ENCODE data around the gene SMPDL3A. TPM values are rescaled to one million over a fixed set of nuclear protein-coding genes. Genes with fewer than 3 reads are reported as not detected.

SMPDL3A gene
- total RNA-seq, 6 donors from 2014 or later: 11.0 to 19.9 (median 15.6) TPM

GRCh38 chr6:122809001-122809400, 19.9 kb downstream of the SMPDL3A start:
- H3K36me3 ChIP-seq: peaks cover 0 to 4% (median 0%) of the 10 kb centered on the region in 4 donors

DNA sequence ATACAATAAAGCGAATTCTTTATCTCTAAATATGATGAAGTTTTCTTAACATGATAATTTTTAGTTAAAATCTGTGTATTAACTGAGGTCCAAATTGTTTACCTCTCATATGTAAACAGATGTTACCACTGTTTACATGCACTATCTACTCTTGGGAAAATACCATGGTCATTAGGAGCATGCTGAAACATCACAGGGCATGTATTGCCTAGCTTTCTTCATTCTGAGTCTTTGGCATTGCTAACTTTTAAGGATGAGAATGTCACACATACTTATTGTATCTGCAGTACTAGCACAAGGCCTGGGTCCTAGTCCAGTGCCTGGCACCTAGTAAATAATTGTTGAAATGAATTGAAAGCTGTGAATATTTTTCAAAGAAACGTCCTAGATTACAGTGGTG, 20.6 kb downstream of the SMPDL3A start:
- no peak for TF ChIP-seq EP300 (IDR thresholded peaks at IDR 0.05)
- TF ChIP-seq, protein P1, sequence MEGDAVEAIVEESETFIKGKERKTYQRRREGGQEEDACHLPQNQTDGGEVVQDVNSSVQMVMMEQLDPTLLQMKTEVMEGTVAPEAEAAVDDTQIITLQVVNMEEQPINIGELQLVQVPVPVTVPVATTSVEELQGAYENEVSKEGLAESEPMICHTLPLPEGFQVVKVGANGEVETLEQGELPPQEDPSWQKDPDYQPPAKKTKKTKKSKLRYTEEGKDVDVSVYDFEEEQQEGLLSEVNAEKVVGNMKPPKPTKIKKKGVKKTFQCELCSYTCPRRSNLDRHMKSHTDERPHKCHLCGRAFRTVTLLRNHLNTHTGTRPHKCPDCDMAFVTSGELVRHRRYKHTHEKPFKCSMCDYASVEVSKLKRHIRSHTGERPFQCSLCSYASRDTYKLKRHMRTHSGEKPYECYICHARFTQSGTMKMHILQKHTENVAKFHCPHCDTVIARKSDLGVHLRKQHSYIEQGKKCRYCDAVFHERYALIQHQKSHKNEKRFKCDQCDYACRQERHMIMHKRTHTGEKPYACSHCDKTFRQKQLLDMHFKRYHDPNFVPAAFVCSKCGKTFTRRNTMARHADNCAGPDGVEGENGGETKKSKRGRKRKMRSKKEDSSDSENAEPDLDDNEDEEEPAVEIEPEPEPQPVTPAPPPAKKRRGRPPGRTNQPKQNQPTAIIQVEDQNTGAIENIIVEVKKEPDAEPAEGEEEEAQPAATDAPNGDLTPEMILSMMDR (IDR thresholded peaks at IDR 0.05): no peak
- TF ChIP-seq POLR2A (IDR thresholded peaks at IDR 0.05): no peak
- no peak for TF ChIP-seq POLR2AphosphoS5 (IDR thresholded peaks at IDR 0.05)

More at GRCh38 chr6:122809001-122809400, 19.9 kb downstream of the SMPDL3A start:
- ATAC-seq (ENCODE audit: low FRiP score in 2 of 2): no peak
- H3K4me3 ChIP-seq: no peak overlapping the region
- H3K27ac ChIP-seq: no peak overlapping the region
- H3K4me1 ChIP-seq: peaks cover 0 to 16% (median 8%) of the 10 kb centered on the region in 4 donors
- H3K9me3 ChIP-seq: no peaks in the 10 kb centered on the region
- no peak for TF ChIP-seq POLR2A (IDR thresholded peaks at IDR 0.05)
- TF ChIP-seq, protein P1 (IDR thresholded peaks at IDR 0.05): no peak
- TF ChIP-seq POLR2AphosphoS5 (IDR thresholded peaks at IDR 0.05): no peak
- no peak for TF ChIP-seq EP300 (IDR thresholded peaks at IDR 0.05)
- H3K27me3 ChIP-seq: no peaks in the 10 kb centered on the region
- no peak for DNase-seq
- WGBS, 2 donors: 64 to 68% methylated on average over 4 of the region's 4 CpGs

GRCh38 chr6:122810189-122810588, 21.1 kb downstream of the SMPDL3A start:
- no peak overlapping the region for H3K27ac ChIP-seq
- H3K4me3 ChIP-seq: no peak overlapping the region
- H3K4me1 ChIP-seq: peaks cover 0 to 16% (median 7%) of the 10 kb centered on the region in 4 donors
- H3K9me3 ChIP-seq: no peaks in the 10 kb centered on the region
- DNase-seq (no peak), ATAC-seq (ENCODE audit: low FRiP score in 2 of 2) (no peak)
- no peaks in the 10 kb centered on the region for H3K27me3 ChIP-seq
- 75 to 89% methylated on average over 1 of the region's 1 CpG for WGBS, 2 donors
- peaks cover 0 to 4% (median 0%) of the 10 kb centered on the region in 4 donors for H3K36me3 ChIP-seq
- no peak for TF ChIP-seq POLR2AphosphoS5 (IDR thresholded peaks at IDR 0.05)
- no peak for TF ChIP-seq EP300 (IDR thresholded peaks at IDR 0.05)
- no peak for TF ChIP-seq POLR2A (IDR thresholded peaks at IDR 0.05)
- TF ChIP-seq, protein P1 (IDR thresholded peaks at IDR 0.05): no peak

More for the DNA sequence above, 20.6 kb downstream of the SMPDL3A start:
- no peaks in the 10 kb centered on the region for H3K9me3 ChIP-seq
- H3K27me3 ChIP-seq: no peaks in the 10 kb centered on the region
- ATAC-seq (ENCODE audit: low FRiP score in 2 of 2): no peak
- WGBS, 2 donors: 82 to 87% methylated on average over 2 of the region's 2 CpGs
- H3K36me3 ChIP-seq: peaks cover 0 to 4% (median 0%) of the 10 kb centered on the region in 4 donors
- no peak overlapping the region for H3K27ac ChIP-seq
- H3K4me3 ChIP-seq: no peak overlapping the region
- peaks cover 0 to 16% (median 7%) of the 10 kb centered on the region in 4 donors for H3K4me1 ChIP-seq
- no peak for DNase-seq

GRCh38 chr6:122817358-122817757, 28.3 kb downstream of the SMPDL3A start:
- no peak overlapping the region for H3K27ac ChIP-seq
- H3K4me3 ChIP-seq: no peak overlapping the region
- H3K9me3 ChIP-seq: no peaks in the 10 kb centered on the region
- WGBS, 2 donors: 94 to 96% methylated on average over 2 of the region's 2 CpGs
- no peaks in the 10 kb centered on the region for H3K36me3 ChIP-seq
- H3K27me3 ChIP-seq: no peaks in the 10 kb centered on the region
- no peak for TF ChIP-seq EP300 (IDR thresholded peaks at IDR 0.05)
- TF ChIP-seq POLR2A (IDR thresholded peaks at IDR 0.05): no peak
- TF ChIP-seq, protein P1 (IDR thresholded peaks at IDR 0.05): no peak
- no peak for TF ChIP-seq POLR2AphosphoS5 (IDR thresholded peaks at IDR 0.05)
- no peaks in the 10 kb centered on the region for H3K4me1 ChIP-seq
- DNase-seq (no peak), ATAC-seq (ENCODE audit: low FRiP score in 2 of 2) (no peak)

GRCh38 chr6:122817766-122818165, 28.7 kb downstream of the SMPDL3A start:
- DNase-seq (no peak), ATAC-seq (ENCODE audit: low FRiP score in 2 of 2) (no peak)
- no peak overlapping the region for H3K27ac ChIP-seq
- TF ChIP-seq POLR2A (IDR thresholded peaks at IDR 0.05): no peak
- no peak for TF ChIP-seq EP300 (IDR thresholded peaks at IDR 0.05)
- TF ChIP-seq, protein P1 (IDR thresholded peaks at IDR 0.05): no peak
- TF ChIP-seq POLR2AphosphoS5 (IDR thresholded peaks at IDR 0.05): no peak
- H3K9me3 ChIP-seq: no peaks in the 10 kb centered on the region
- H3K36me3 ChIP-seq: no peaks in the 10 kb centered on the region
- WGBS, 2 donors: 76 to 87% methylated on average over 4 of the region's 4 CpGs
- no peaks in the 10 kb centered on the region for H3K4me1 ChIP-seq
- no peak overlapping the region for H3K4me3 ChIP-seq
- no peaks in the 10 kb centered on the region for H3K27me3 ChIP-seq
